ENCODE results near the gene SLC9A6.
"Not testable (repeated sequence)": the region's sequence is repeated elsewhere in the genome, so short reads cannot be mapped to it uniquely, and the experiment has no call there.

Gene SLC9A6

DNA sequence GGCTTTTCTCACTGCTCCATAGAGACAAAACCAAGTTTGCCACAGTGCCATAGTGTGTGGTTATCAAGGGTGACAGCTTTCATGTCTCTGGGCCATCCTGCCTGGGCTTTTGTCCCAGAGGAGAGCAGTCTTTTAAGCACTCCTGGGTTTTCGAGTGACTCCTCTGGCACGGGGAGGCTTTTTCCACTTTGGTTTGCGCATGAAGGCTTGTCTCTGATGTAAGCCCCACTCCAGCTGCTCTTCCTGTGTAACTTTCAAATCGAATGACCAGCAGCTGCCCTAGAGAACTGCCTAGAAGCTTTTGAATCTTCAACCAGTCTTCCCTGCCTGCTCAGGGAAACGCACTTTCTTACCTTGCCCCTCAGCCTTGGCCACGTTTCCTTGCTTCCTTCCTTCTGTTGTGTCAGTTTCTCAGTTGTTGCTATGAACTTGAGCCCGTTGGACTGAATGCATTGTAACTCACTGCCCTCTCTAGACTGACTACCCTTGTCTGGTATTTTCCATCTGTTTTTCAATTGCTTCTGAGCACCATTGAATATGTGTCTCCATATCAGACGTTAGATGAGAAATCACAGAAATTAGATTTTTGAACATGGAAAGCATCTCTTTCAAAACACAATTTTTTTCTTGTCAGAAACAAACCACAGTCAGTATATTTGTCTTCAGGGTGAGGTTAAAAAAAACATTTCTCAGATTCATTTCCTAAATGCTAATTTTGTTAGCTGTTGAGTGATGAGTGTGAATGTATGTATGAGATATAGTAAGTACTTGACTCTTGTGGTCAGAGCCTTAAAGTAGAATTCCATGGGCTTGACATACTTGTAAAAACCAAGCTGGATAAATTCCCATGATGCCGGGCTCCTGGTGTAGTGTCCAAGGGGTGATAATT is 45.3 kb downstream of the SLC9A6 start:
- no peak for FAIRE-seq

DNA sequence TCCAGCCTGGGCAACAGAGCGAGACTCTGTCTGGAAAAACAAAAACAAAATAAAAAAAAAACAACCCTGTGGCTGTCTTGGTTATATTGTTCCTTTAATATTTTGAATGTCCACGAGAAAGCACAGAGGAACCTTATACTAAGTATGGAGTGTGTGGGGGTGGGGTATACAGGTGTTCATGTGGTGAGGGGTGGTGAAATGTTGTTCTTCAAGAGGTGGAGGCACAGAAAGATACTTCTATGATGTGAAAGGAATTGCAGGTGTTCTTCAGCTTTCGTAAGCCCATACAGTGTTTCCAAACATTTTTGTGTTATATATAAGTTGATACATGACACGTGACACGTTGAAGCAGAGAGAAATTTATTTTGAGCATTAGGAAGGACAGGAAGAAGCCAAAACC is 46.4 kb downstream of the SLC9A6 start:
- no peak for FAIRE-seq

DNA sequence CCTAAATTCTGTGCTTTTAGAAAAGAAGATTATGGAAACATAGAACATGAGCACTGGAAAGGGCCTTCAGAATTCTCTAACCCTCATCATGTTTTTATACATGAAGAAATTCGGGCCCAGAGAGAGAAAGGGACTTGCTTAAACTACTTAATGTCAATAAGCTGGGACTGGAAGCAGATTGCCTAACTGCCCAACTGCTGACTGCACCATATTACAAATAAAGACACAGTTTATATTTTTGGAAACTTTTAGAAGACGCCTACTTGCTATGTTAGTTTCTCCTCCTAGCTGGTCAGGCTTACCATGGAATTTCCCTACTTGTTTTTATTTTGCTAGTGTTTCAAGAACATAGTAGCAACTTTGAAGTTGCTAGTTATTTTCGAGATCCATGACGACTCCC is 47.1 kb downstream of the SLC9A6 start:
- no peak for FAIRE-seq

DNA sequence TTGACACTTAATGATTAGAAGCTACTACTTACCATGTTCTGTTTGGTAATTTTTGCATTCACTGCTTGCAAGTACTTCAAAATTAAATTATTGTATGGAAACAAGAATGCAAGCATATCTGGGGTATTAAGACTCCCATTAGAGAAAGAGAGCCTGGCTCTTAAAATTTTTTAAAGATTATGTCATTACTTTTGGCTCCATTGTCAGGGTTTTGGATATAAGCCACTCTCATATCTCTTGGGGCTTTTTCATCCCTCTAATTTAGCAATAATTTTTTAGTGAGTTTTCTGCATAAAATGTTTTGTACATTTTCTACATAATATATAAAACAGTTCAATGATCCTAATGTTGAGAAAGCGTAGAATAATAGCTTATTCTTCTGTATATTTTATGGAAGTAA is 49.4 kb downstream of the SLC9A6 start:
- FAIRE-seq = no peak

DNA sequence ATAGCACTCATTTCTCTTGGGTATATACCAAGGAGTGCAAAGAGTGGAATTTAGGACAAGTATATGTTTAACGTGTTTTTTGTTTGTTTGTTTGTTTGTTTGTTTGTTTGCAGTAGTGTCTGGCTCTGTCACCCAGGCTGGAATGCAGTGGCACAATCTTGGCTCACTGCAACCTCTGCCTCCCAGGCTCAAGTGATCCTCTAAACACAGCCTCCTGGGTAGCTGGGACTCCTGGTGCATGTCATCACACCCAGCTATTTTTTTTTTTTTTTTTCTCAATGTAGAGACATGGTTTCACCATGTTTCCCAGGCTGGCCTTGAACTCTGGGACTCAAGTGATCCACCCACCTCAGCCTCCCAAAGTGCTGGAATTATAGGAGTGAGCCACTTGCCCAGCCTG is 50.4 kb downstream of the SLC9A6 start:
- no peak for FAIRE-seq

DNA sequence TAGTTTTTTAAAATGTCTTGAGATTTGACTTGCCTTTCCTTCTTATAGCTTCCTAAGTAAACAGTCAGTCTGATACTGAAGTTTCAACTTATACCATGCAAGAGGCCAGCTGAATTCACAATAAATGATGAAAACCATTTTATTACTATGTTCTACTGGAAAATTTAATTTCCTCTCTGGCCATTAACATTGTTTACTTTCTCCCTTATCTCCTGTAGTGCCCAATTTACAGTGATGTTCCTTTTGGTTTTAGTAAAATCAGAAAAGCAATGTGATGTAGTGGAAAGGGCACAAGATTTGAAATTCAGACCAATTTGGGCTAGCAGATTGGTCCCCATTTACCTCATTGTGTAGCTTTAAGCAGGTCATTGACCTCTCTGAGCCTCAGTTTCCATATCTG is 54.2 kb downstream of the SLC9A6 start:
- no peak for FAIRE-seq

DNA sequence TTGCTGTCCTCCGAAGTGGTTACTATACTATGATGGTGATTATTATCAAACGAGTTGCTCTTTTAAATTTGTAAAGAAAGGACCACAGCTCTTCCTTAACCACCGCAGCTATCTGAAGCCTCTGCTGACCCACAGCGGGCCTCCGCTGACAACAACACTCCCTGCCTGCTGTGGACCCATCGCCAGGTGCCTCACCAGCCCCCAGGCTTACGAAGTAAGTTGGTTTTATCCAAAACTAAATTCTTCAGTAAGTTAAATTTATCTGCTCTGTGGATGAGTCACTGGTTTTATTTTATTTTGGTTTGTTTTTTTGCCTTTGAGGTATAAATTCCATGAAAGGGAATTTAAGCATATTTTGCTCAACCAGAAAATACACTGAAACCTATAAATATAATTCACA is 54.7 kb downstream of the SLC9A6 start:
- no peak for FAIRE-seq

DNA sequence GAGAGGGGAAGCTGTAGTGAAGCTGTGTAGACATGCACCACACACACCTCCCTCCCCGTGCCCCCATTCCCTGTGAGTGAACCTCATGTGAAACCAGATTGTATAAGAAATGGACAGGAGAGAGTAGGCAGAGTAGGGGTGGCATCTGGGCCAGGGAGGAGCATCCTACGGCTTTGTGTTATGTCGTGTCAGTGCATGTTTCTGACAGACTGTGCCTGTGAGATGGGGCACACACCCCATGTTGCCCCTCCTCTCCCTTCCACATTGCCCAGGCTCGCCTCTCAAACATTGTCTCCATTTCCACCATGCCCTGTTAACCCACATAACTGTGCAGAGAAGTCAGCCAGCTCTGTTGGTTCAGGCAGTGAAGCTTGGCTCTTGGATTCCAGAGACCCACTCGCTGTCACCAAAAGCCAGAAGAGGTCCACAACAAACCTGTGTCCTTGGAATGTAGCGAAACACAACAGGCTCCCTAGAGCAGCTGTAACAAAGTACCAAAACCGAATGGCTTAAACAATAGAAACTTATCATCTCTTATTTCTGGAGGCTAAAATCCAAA is 56.1 kb downstream of the SLC9A6 start:
- no peak for FAIRE-seq

DNA sequence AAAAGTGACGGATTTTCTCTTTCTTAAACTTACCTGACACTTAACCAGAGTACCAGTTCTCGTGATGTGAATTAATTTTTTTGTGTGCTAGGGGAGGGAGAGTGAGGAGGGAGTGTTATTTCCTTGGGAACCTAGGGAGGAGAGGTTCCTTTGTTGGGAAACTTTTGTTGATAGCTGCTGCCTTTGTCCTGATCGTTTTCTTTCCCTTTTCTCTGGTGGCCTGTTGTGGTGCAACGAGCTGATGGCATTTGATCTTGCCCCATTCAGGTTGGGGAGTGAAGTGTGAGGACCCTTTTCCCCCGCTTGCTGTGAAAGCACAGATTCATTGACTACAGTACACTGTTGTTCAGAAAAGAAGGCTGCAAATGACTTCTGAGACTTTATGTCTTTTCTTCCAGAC is 59.8 kb downstream of the SLC9A6 start:
- FAIRE-seq = no peak

DNA sequence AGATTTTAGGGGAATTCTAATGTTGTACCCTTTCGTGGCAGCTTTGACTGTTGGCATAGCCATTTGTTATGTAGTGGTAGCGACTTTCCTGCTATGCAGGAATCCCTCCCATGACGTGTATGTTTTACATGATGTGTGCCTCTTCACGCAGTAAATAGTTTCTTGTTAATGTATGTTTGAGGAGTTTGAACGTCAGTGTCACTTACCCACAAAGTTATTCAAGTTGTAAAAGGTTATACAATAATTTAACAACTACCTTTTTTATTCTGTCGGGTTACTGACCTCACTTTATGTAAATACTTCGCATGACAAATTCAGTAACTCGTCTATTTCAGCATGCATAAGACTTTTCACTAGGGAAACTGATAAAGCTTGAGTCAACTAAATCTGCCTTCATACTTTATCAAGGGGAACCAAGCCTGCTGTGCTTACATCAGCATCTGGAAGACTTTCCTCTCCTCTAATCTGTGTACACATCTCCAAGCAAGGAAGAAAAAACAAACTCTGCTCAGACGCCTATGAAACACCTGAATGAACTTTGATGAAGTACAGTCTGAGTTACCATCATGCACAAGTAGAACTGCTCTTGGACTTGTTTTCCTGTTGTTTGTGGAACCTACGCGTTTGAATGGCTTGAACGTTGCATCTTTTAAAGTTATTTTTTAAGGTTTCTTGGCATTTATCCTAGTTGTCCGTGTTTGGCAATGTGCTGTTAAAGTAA is 61.2 kb downstream of the SLC9A6 start:
- FAIRE-seq = no peak

DNA sequence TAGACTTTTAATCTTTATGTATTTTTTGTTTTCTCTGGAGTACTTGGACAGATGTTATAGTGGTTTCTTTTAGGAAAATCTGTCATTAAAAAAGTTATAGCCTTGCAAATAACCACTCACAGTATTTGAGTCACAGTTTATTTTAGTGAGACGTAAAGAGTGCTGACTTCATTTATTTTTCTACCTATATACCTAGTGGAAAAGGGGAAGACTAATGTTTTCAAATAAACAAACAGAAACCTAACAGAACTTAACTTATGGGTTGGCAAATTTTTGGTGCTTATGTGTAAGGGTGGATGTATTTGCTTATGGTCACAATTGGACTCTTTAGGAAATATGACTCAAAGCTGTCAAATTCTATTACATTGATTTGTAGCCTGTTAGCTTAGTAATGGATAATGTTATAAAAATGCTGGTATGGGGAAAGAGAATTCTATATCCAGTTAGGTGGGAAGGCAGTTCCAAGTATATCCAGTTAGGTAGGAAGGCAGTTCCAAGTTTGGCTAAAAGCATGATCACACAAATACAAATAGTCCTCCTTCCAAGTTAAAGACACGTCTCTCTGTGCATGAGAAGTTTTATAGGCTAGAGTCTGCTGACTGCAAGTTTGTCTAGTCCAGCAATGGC is 61.9 kb downstream of the SLC9A6 start:
- FAIRE-seq = peak; percentile 67

DNA sequence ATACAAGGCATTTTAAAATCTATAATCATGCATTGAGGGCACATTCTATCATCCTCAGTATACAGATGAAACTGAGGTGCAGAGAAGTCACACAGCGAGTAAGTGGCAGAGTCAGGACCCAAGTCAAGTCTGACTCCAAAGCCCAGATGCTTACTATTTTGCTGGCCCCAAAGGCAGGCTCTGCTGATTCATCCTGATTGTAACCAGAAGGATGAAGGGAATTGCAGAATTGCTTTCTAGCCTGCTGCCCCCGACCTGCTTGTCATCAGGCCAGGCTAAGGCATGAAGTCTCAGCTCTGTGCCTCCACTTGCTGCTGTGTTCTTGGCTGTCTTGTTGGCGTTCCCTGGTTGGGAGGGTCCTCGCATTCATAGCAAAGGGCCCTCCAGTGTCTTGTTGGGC is 62.7 kb downstream of the SLC9A6 start:
- FAIRE-seq = no peak

DNA sequence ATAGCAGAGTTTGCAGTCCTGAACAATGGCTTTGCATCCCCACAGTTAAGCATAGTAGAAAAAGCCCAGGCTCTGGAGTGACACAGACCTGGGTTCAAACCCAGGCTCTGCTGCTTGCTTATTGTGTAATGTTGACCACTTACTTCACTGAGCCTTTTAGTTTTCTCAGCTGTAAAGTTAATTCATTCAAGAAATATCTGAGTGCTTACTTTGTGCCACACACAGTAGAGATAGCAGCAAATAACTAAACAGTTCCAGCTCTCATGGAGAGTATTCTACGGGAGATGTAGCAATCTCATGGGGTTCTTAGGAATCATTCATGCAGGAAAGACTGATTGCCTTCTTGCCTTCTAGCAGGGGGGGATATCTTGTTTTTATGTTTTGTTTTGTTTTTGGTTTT is 63.2 kb downstream of the SLC9A6 start:
- FAIRE-seq = no peak

DNA sequence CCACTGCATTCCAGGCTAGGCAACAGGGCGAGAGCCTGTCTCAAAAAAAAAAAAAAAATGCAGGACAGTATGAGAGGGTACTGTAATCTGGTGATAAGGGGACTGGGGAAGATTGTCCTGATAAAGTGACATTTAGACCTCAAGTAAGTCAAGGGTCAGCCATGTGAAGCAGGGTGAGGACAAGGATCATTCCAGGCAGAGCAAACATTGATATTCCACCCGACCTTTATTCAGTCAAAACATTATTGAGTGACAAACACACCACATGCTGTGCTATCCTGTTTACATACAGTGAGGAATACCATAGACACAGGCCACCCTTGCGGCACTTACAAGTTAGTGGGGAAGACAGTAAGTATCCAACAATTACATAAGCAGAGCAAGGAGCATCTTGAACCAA is 64.4 kb downstream of the SLC9A6 start:
- no peak for FAIRE-seq

DNA sequence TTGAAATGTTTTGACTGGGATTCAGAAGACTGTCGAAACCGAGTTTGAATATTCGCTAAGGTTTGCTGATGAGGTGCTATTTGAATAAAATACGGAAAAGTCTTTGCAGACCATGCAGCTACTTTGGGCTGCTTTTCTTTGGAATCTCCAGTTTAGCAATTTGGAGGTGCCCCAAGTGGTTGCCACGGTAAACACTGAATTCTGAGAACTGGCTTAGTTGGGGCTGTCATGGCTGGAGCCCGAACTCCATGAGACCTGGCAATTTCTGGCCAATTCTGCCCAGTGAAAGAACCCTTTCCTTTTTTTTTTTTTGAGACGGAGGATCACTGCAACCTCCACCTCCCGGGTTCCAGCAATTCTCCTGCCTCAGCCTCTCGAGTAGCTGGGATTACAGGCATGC is 65.6 kb downstream of the SLC9A6 start:
- FAIRE-seq = not testable (repeated sequence)

DNA sequence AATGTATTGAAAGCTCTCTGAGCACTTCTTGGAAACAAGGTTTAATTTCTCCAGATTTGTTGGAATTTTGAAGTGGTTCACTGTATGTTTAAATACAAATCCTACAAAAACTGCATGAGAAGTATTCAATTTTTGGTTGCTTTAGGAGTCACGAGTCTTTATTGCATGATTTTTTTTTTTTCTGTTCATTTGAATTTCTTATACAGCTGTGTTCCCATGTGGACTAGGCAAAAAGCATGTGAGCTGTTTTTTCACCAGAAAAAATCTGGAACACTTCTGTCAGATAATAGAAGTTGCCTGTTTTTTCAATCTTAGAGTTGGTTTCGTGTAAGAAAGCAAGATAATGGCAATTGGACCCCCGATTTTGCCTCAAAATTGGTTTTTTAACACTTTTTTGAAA is 66.4 kb downstream of the SLC9A6 start:
- no peak for FAIRE-seq

DNA sequence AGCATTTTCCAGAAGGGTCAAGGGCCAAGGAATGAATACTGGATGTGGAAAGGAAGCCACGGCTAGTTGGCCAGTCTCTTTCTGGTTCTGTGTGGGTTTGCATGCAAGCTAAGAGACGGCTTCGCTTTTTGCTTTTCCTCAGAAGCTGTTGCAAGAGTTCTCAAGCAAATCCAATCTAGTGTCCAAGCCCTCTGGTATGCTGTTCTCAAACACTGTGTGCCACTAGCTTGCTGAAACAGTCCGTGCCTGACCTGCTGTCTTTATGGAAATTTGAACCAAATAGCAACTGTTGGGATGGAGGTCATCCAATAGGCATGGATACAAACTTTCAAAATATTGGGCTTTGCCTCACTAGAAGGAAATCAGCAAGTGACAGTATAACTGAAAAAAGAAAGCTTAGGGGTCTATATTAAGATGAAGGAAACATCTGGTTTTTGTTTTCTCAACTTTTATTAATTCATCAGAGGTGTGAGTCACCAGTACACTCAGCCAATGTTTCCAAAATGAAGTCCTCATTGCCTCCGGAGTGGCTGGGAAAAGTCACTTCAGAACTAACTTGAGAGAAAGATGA is 70.5 kb downstream of the SLC9A6 start:
- FAIRE-seq = peak; percentile 23

DNA sequence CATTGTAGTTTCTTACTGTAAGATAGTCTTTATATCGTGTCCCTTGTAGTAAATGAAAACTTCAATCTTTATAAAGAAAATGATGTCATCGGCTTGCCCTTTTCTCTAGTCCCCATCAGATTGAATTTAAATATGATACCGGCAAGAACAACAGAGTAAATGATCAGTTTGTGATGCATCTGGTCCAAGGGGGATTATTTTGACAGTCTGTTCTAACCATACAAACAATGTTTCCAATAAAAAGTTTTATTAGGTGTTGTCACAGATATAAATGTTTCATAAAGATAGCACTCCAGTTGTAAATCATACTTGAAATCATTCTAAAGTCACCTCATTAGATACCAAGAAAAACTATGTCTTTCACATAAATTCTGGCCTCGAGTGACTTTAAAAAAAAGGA is 72.3 kb downstream of the SLC9A6 start:
- no peak for FAIRE-seq

DNA sequence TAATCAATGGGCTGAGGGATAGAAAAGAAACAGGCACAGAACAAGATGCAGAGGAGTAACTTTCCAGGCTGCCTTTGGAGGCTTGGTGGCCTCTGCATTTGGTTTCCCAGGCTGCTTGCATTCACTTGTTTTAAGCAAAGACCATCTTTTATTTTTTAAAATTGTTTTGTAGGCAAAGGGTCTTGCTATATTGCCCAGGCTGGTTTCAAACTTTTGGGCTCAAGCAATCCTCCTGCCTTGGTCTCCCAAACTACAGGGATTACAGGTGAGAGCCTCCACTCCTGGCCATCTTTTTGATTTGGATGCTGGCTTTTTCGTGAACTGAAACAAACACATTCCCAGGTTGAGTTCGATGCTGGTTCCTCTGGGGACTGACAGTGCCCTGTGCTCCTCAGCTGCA is 74.1 kb downstream of the SLC9A6 start:
- no peak for FAIRE-seq

DNA sequence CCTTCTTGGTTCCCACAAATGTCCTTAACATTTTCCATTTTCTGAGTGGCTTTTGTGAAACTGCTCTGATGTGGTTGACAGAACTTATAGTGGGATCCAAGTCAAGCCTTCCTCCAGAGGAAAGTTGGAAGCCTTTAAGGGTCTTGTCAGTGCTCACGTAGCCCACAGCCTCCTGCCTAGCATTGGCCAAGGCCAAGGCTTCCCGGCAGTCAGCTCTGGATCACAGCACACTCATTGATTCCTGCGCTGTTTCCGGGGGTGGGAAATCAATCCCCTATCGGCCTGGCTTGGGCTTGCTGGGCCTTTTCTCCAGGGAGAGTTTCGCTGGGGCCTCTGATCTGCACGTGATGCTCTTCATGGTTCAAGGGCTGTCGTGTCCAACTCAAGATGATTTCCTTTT is 76.1 kb downstream of the SLC9A6 start:
- no peak for FAIRE-seq

DNA sequence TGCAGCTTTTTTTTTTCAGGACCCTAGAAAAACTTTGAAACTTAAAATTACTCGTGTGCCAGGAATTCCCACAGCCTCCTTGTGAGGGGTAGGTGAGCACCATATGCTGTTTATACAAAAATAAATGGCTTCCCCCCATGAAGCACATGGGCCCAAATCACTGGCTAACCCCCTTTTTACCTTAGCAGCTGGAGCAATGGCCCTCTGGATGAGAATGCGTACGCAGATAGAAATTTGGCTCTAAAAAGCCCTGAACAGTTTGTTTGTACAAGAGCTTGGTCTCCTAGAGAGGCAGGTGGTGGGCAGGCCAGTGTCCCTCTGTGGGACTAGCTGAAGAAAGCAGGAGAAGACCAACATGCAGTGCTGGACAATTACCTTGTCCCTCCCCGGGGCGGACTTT is 76.5 kb downstream of the SLC9A6 start:
- no peak for FAIRE-seq

DNA sequence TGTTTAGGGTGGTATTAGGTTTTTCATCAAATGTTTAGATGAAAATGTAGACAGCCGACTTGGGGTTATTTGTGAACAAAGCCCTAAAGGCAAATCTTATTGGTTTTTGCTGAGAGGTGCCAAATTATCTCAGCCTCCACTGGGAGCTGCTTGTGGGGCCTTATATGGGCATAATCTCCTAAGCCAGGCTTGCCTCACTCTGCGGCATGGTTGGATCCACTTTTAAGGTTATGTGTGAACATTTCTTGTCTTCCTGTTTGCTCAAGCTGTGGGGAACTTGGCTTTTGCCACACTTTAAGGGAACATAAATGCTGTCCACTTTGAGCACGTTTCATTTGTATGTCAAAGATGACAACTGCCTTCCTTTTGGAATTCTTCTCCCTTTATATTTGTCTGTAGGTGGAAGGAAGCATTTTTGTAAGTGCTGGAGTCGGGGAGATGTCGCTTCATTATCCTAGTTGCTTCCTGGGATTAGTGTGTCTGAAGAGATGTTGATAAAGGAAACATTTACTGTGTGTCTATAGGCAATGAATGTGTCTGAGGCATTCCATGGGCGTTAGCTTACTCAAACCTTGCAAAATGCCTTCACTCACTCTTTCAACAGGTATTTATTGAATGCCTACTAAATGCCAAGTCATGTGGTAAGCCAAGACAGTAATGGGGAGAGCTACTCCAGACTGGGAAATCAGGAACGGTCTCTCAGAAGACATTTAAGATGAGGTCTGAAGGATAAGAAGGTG is 78.3 kb downstream of the SLC9A6 start:
- FAIRE-seq = no peak

DNA sequence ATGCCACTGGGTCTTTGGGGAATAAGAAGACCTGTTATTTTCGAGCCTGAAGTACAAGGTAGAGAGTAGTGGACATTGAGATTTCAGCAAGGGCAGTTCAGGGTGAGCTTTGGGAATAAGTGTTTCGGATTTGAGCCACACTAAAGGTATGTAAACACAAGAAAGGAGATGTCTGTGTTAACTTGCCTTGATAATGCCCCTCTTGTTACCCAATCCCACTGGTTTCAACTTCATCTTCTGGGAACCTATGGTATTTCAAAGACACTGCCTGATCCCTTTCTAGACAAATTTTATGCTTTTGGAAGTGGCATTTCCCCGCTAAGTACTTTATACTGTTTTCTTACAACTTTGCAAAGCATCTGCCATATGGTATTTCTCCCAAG is 79.4 kb downstream of the SLC9A6 start:
- no peak for FAIRE-seq

Measured in endometrium (tissue), 2 donors.